ENCODE measurements around the gene IL1RAPL1. TPM values are rescaled to one million over a fixed set of nuclear protein-coding genes. Genes with fewer than 3 reads are reported as not detected.

IL1RAPL1 gene
- total and polyA plus RNA-seq, 9 of the 15 experiments (the other 6 are each of a cell fraction or from before 2014, with no cell fraction given), result 0.04 to 0.07 (median 0.04) TPM; not detected in 6

- TF ChIP-seq MGA (IDR thresholded peaks at IDR 0.05) (no peak), MECOM (CRISPR knock-in tag; IDR thresholded peaks at IDR 0.05) (no peak), THAP12 (CRISPR knock-in tag; IDR thresholded peaks at IDR 0.05) (no peak), RFX1 (IDR thresholded peaks at IDR 0.05) (no peak), NR3C1 (CRISPR knock-in tag; IDR thresholded peaks at IDR 0.05) (no peak)
Observed at GRCh38 chrX:29851857-29852605, 1264.8 kb downstream of the IL1RAPL1 start (continued).

Measured in K562 (cell line).